Erythroblast (primary cell): ENCODE results near the gene FRYL.

Source experiments
- DNase-seq, 2 experiments: peaks; one replicate each; lab custom pipeline; 2025; lab: John Stamatoyannopoulos, UW
- GATA1 ChIP-seq: IDR thresholded peaks from 2 replicates; pipeline ENCODE4 v1.6.1; 2011; ENCODE audit warnings: low read depth, mild to moderate bottlenecking, control low read depth, low read length, moderate library complexity
- POLR2A ChIP-seq: IDR thresholded peaks from 2 replicates; pipeline ENCODE4 v1.6.1; 2011; ENCODE audit warnings: mild to moderate bottlenecking, low read length

FRYL gene

DNA sequence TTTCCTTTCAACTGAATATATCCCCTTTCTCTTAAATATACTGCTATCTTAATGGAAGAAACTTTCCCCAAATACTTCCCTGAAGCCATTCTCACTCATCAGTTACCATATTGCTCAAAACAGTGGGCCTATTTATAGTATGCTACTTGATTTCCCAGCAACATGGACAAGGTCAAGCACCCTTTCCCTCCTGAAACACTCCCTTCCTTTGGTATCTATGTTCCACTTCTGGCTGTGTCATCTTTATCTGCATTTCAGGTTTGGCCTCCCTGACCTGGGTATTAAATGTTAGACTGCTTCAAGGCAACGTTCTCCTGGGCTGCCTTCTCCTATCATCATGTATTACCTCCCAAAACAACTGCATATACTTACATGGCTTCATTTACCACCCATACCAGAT lies 188.7 kb downstream of the FRYL start:
- no peak for TF ChIP-seq POLR2A
- TF ChIP-seq GATA1, result no peak
- no peak for DNase-seq

DNA sequence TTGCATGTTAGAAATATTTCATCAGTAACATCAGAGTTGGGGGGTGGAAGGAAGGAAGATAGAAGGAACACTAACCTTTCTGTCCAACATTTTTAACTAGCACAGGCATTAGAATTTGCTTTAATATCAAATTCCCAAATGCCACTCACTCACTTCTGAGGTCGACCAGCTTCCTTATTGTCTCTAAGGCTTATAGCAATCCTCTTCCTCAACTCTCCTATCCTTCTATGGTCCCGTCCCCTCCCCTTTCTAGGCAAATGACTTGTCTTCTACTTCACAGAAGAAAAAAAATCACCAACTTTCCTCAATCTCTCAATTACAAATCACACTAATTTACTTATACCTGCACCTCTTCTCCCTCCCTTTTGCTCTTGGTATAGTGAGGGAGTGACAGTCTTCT lies 189.2 kb downstream of the FRYL start:
- TF ChIP-seq POLR2A (no peak), GATA1 (no peak)
- no peak for DNase-seq

DNA sequence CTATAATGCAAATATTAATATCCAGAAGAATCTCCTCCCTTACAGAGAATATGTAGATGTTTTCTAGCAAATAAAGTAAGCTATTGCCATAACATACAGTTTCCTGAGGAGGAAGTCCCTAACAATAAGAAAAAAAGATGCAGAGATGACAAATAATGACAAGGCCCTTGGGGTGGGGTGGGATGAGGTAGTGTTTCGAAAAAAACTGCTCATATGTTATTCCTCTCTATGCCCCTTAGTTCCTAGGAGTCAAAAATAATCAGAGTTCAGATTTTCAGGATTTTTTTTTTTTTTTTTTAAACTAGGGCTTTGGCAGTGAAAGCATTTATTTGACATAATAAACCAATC lies 191.0 kb downstream of the FRYL start:
- TF ChIP-seq GATA1, result no peak
- TF ChIP-seq POLR2A, result no peak
- DNase-seq, result no peak

DNA sequence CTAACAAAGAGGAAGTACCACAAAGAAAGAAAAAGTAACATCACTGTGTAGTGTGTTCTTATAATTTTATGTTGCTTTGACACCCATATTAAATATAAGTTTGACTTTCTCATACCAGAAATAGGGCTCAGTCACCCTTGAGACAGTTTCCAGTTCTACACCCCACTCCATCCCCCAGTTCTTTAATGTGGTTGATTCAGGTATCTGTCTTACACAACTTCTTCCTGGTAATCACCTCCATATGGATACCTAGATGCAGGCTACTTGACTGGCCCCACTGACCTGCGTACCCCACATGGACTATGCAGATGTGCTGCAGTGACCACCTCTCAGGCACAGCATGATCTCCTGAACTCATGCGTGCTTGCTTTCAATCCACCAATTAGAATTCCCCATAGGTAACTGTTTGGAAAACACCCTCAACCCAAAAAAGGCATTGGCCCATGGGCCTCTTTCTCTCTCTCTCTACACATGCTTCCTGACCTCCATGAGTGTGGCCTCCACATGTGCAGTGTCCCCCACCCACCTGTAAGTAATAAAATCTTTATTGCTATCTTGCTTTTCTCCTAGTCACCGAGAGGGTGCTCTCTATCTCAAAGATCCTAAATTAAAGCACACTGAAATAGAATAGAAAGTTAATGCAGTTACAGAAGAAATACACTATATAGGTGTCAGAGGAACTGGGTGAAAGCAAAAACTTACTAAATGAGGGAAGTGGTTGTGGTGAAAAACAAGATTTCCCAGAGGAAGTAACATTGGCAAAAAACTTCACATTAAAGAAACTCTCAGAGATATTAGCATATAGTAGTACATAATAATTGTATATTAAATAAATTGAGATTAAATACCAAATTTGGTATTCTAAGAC lies 191.6 kb downstream of the FRYL start:
- DNase-seq, result no peak
- TF ChIP-seq POLR2A (no peak), GATA1 (no peak)

DNA sequence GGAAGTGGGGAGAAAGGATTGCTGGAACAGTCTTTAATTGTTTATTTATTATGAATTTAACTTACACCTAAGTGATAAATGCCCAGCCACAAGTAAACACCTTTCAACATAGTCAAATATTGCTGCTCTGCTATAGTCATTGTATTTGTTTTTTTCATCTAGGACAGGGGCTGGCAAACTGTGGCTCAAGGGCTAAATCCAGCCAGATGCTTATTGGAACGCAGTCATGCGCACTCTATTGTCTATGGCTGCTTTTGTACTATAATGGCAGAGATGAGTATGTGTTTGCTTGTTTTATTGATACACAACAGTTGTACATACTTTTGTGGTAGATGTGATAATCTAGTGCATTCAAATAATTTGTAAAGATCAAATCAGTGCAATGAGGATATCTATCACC lies 194.7 kb downstream of the FRYL start:
- no peak for DNase-seq
- TF ChIP-seq POLR2A (no peak), GATA1 (no peak)

DNA sequence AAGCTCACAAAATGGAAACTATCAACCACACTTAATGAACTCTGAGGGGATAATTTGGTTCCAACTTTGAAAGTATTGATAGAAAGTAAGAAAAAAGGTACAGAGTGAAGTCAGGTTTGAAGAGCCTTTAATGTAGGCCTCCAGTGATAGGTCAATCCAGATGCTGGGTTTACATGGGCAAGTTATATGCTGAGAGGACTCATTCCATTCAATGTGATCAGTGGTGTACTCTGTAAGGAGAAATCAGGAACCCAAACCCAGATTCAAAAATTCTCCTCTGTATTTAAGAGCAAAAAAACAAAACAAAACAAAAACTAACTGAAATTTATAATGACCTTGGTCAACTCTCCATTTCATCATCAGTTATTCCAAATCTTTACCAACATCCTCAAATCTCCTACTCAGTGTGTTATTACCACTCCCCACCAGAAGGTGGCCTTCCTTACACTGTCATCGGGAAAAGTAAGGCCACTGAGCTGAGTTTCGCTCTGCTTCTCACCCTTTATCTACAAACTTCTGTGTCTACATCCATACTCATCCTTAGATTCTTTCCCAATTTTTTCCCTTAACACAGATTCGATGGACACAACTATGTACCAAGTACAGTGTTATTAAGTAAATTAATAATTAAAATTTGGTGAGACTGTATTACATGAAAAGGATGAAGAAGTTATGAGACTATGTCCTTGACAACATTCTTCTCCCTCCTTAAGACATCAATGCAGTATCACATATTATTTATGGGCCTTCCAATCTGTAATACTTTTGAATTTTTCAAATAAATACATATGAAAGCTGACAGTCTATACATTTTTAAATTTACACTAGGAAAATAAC lies 201.7 kb downstream of the FRYL start:
- no peak for TF ChIP-seq POLR2A
- TF ChIP-seq GATA1, result no peak
- DNase-seq, result peak; percentile 73 to 84

DNA sequence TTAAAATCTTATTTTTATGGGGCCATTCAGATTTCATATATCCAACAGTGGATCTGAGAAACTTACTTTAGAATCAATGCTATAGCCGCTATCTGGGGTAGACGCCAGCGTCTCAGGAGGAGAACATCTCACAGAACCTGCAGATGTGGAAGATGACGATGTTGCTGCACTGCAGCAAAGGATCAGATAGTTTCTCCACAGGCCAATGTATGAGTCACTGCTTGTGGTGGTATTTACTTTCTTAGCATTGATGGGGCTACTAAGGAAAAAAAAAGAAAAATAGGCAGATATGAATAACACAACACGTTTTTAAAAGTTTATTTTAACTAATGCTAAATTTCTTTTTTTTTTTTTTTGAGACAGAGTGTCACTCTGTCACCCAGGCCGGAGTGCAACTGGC lies 204.1 kb downstream of the FRYL start:
- TF ChIP-seq POLR2A, result no peak
- TF ChIP-seq GATA1, result no peak
- no peak for DNase-seq

DNA sequence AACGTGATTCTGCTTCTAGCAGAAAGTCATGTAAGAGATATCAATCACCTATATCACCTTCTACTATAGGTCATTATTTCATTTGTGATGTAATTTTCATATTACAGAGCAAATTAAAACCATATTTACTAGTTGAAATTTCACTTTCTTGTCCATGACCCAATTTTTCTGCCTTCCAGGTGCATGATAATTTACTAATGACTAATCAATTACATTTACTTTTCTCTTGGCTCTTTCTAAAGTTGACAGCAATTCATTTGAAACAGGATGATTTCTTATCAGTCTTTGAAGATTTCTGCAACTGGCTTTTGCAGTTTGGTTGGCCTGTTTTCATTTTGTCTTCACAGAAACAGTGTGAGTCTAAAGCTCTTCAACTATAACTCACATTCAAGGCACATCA lies 208.6 kb downstream of the FRYL start:
- no peak for DNase-seq
- TF ChIP-seq GATA1 (no peak), POLR2A (no peak)

DNA sequence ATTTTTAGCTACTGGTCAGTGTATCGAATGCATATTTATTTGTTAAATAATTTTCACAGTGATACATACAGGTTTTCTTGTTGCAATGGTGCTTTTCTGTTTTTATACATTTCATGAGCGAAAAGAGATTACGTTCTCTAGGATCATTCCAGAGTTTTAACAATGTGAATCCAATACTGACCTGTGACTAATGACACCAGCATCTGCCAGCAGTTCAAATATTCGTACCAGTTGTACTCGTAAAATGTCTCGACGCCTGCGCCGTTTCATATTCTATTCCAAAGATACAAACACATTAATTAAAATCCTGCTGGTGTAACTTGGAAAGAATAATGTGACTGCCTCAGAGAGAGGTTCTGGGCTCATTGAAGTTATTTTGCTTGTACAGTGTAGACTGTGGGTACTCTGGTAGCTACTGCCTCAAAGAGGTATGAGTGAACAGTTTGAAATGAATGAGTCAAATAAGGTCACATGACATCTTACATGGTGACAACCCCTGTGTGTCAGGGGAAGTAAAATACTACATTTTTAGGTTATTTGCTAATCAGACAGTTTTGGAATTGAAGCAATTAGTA lies 209.3 kb downstream of the FRYL start:
- no peak for DNase-seq
- TF ChIP-seq POLR2A (no peak), GATA1 (no peak)

DNA sequence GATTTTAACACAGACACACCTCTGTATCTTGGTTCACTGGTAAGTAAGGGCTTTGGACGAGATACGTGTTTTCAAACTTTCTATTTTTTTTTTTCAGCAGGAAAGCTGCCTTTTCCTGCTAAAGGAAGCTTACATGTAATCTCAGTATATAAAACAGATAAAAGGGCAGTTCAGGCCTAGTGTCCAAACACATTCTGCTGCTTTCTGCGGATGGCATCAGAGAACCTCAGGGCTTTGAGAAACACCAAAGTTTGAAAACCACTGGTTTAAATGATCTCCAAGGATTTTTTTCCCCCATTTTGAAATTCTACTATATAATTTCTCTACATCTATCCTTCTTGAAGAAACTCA lies 214.1 kb downstream of the FRYL start:
- no peak for DNase-seq
- no peak for TF ChIP-seq GATA1
- TF ChIP-seq POLR2A, result no peak

DNA sequence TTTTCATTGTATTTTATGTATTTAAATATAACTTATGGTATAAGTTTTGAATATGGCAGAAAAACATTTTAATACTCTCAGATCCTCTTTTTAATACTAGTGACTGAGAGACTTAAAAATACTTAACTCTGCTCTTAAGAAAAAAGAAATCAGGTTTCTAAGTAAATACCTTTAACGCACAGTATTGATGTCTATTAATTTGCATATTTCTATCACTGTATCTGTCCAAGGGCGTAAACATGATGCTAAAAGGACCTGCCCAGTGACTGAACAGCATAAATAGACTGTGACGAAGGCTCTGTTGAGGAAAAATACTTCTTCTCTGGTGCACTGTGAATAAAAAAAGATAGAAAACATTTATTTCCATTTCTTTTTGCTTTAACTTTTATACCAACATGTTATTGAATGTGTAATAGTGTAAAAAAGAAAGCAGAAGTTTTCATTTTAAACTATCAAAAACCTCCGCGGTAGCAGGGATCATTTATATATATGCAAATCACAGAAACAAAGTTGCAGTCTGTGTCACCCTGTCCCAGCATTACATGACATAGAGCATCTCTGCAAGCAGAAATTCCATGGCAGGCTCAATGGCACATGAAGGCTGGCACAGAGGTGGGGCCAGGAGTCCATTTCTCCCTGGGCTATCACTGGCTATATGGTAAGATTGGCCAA lies 214.6 kb downstream of the FRYL start:
- no peak for TF ChIP-seq POLR2A
- no peak for TF ChIP-seq GATA1
- no peak for DNase-seq

DNA sequence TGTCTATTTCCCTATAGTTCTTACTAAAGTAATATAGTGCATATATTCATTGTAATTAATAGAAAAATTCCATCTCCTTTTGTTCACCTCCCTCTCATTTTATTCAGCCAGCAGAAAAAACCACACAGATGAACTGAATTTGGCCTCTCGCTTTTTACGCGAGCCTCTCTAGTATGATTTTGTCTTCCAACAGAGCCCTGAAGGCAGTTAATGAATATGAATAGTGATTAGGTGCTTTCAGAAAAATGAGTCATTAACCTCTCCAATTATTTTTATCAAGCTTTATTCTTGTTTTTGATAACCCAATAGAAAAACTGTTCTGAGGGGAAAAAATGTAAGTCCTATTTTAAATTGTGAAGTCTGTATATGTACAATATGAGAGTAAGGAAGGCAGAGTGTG lies 215.9 kb downstream of the FRYL start:
- no peak for DNase-seq
- TF ChIP-seq POLR2A (no peak), GATA1 (no peak)

DNA sequence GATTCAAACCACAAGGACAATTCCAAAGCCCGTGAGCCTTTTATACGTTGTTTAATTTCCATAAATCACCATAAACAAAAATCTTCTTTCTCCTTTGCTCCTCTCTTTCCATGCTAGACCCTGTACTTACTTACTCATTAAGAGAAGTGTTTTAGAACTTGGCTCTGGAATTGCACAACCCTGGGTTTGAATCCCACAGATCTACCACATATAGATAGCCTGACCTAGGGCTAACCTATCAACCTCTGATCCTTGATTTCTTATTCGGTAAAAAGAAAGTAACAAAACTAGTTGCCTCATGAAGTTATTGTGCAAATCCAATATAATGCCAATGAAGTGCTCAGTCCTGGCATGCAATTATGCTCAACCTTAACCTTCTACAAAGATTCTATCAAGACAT lies 221.3 kb downstream of the FRYL start:
- DNase-seq, result no peak
- TF ChIP-seq GATA1, result no peak
- no peak for TF ChIP-seq POLR2A

DNA sequence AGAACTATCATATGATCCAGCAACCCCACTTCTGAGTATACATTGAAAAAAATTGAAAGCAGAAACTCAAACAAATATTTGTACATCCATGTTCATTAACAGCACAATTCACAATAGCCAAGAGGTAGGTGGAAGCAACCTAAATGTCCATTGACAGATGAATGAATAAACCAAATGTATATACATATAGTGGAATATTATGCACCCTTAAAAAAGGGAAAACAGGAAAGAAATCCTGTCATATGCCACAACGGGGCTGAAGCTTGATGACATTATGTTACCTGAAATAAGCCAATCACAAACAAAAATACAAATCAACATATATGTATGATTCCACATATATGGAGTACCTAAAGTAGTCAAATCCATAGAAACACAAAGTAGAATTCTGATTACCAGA lies 222.1 kb downstream of the FRYL start:
- DNase-seq, result no peak
- no peak for TF ChIP-seq GATA1
- TF ChIP-seq POLR2A, result no peak

DNA sequence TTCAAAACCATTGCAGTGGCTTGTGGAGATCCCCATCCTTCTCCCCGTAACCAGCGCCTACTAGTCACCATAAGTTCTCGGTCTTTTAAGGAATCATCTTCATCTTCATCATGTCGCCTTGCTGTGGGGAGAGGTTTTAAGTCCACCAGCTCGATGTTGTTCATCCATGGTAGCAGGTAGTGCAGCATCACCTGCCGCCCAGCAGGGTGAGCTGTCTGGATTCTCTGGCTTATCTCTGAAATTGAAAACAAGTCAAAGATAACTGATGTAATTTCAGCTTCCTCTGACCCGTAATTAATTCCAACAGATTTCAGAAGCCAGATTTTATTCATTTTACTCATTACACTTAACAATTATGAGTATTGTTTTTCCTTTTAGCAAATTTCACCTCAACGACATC lies 222.6 kb downstream of the FRYL start:
- peak; percentile 18 to 24 for DNase-seq
- TF ChIP-seq POLR2A, result no peak
- TF ChIP-seq GATA1, result no peak
